Fibroblast of the conjunctiva (primary cell): ENCODE measurements around the gene PCDH9.
A peak's percentile ranks its signal among the peaks of the same experiment; 100 is the strongest.

Experiments
- DNase-seq: peaks from one replicate; pipeline ENCODE4 v3.0.0-alpha.2; 2010; ENCODE audit warnings: low read depth

Gene PCDH9

DNA sequence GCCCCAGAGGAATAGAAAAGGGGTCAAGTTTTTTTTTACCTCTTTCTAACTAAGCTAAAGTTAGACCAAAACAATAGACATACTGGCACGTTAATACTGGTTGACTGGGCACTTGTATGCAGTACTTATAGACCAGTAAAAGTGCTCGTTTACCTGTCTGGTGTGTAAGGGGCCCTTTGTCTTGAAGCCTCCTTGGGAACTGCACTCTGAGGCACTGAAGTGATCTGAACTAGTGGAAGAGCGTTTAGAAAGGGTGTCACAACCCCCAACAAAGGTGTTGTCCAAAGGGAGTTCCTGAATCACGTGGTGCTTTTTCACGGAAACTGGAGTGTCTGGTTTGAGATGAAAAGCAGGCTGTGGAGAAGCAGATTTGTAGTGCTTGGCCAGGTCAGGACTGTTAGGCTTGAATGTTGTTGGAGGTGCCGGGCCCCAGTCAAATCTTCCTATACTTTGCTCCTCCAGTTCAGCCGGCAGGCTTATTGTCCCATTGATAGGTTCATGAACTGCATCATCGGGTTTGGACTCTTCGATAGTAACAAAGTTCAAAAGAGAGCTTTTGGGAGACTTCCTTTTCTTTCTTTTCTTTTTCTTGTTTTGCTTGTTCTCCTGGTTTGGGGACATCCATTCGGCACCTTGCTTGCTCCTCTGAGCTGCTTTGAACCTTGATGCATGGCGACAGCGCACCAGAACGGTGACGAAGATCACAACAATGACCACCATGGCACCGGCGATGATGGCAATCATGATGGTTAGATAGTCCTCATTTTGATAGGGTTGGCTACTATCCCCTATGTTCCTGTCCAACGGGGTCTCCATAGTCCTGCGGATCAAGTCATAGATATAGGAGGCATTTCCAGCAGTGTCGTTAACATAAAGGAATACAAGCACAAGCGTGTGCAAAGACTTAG lies 4.6 kb downstream of the PCDH9 start:
- DNase-seq: no peak

- peak; percentile 83 for DNase-seq
Measured at GRCh38 chr13:67224148-67224846, 5.8 kb downstream of the PCDH9 start.

- no peak for DNase-seq
Measured at GRCh38 chr13:67223742-67224141, 6.4 kb downstream of the PCDH9 start.

DNA sequence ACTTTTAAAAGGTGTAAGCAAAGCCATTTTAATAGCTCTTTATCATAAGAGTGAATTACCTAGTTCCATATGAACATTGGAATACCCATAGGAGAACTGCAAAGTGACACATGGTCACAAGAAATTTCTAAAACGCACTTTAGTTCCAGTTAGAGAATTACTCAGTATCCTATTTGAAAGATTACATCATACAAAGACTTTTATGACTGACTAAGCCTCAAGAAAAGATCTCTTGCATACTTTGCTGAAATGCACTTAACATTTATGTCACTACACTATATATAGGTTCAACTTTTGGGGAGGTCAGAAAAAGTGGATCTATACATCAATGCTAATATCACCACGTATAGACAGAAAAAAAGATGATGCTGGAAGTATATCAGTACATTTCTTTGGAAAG lies 7.1 kb downstream of the PCDH9 start:
- DNase-seq: peak; percentile 20

DNA sequence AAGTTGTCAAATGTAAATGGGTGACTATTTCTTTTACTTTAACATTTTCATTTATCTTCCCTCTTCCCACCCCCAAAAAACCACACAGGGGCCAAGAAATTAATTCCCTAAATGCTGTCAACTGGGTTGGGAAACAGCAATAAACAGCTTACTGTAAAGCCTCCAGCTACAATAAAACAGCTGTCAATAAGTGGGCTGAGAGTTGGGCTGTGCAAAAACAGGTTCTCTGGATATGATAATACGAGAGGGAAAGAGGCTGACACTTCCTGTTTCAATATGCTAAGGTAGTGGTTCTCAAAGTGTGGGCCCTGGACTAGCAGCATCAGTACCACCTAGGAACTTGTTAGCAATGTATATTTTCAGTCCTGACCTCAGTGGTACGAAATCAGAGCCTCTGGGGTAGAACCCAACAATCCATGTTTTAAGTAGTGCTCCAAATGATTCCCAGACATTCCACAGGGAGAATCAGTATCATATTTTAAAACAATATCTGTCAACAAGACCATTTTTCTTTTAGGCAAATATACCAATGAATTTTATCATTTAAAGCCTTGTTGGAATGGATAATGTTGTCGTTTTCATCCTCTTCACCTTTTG lies 8.4 kb downstream of the PCDH9 start:
- DNase-seq: no peak

DNA sequence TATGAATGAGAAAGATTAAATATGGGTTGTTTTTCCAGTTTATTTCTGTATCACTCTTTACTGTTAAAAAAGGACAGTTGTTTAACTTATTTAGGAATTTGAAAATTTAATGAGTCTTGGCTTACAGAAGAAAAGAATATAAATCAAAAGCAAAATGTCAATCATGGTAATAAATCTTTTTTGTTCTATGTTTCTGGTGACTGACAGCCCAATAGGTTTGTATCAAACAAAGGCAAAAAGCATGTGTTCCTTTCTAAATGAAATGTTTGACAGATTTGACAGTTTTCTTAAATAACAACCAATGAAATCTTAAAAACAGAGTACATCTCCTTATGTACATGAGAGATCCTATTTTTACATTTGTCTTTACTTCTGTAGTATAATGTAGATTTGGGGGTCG lies 11.0 kb downstream of the PCDH9 start:
- no peak for DNase-seq

GRCh38 chr13:67217880-67218279 lies 12.3 kb downstream of the PCDH9 start:
- DNase-seq: no peak

- DNase-seq: no peak
Measured at GRCh38 chr13:67216864-67217263, 13.3 kb downstream of the PCDH9 start.

- DNase-seq: no peak
Measured at GRCh38 chr13:67210208-67210607, 19.9 kb downstream of the PCDH9 start.

DNA sequence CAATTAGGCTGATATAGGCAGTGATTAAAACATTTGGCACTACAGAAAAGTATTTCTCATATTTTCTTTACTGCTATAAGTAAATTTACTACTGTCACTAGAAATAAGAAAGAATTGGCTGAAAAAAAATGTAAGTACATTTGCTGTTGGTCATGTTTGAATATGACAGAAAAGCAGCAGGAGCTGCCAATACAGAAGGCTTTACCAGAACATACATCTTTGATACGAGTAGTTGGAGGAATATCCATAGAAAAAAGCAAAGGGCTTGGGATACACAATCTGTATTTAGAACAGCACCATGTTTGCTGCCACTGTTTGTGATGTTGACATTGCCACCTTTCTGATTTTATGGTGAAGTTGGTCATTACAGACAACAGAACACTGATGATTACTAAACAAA lies 21.6 kb downstream of the PCDH9 start:
- DNase-seq: no peak

DNA sequence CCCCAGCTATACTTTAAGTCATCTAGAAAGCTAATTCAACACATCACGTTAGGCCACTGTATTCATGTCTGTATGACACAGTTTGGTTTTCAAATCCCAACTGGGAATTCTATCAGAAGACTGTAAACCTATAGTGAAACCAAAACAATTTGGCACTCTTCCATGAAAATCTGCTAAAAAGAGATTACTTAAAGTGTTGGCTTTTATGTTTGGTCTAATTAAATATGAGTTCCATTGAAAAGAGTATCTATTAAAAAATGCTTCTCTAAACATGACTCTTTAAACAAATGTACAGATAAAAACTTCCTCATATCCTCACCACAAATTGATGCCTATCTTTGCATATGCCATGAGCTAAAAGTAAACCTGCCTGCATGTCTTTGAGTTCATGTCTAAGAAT lies 25.4 kb downstream of the PCDH9 start:
- DNase-seq: no peak

DNA sequence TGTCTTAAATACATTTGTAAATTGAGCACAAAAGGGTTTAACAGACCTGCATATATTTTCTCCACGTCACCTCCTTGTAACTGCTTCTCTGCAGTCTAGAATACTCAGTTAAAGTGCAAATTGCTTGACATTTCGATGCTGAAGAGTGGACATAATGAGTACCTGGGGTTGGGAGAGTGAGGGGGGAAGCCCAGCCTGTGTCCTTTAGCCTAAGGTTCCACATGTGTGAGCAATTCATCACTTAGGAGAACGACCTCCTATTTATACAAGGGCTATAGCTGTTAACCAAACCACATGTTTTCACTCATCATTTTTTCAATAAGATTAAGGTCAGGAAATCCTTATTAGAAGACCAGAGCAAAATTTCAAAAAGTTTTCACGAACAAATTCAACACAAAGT lies 29.5 kb downstream of the PCDH9 start:
- no peak for DNase-seq

DNA sequence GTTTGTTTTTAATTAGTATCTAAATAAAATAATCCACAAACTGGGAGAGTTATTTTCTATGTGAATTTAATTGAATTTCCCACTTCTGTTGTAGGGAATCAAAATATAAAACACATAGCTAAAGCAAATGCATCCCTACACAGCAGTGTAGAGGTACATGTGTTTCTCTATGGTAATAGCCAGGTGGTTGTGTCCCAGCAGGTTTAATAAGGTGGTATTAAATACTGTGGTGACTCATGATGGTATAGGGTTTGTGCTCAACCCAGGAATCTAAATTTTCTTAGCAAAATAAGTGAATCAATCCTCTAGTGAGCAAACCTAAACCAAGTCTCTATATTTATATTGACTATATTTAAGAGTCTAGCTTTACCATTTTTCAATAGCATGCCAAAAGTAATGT lies 30.0 kb downstream of the PCDH9 start:
- no peak for DNase-seq

DNA sequence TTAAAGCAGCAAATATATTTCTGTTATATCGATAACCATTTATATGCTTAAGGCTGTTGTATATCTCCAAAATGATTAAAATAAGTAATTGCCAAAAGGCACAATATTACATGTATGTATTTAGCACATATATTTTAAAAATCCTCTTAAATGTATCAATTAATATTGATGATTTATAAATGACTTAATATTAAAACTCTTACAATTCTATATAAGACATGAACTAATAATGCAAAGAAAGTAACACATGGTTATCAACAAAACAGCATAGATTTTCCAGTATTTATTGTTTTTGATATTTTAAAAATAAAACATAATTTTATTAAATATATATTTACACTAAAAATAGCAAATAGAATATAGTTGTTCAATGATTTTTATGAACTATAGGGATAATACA lies 32.4 kb downstream of the PCDH9 start:
- no peak for DNase-seq

- DNase-seq: no peak
Measured at GRCh38 chr13:67193979-67194378, 36.2 kb downstream of the PCDH9 start.

DNA sequence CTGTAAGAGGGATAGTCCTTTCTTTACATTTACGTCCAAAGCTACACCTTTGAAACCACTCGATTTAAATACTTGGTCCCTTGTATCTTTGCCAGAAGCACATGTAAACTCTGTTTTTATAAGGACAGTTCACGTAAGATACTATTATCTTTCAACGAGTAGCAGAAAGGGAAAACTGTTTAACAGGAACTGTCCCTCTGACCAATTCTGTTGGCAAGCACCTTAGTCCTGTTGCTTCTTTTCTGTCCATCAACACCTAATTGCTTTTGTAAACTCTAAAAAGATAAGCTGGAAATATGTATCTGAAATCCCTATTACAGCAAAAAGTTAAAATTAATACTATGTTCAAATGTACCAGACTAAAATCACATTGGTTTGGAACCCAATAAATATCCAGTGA lies 37.4 kb downstream of the PCDH9 start:
- no peak for DNase-seq

- DNase-seq: no peak
Measured at GRCh38 chr13:67186995-67187569, 43.1 kb downstream of the PCDH9 start.

DNA sequence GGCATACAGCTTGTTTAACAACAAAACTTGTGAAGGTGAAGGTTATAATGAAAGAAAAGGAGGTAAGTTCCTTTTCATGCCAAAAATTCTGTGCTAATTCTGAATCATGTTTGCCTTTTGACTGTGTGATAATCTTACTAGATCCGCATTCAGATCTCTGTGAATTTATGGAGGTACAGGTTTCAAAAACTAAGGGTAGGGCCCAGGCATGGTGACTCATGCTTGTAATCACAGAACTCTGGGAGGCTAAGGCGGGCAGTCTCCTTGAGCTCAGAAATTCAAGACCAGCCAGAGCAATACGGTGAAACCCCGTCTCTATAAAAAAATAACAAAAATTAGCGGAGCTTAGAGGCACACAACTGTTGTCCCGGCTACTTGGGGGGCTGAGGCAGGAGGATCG lies 45.9 kb downstream of the PCDH9 start:
- no peak for DNase-seq

- no peak for DNase-seq
Measured at GRCh38 chr13:67183151-67183550, 47.0 kb downstream of the PCDH9 start.

DNA sequence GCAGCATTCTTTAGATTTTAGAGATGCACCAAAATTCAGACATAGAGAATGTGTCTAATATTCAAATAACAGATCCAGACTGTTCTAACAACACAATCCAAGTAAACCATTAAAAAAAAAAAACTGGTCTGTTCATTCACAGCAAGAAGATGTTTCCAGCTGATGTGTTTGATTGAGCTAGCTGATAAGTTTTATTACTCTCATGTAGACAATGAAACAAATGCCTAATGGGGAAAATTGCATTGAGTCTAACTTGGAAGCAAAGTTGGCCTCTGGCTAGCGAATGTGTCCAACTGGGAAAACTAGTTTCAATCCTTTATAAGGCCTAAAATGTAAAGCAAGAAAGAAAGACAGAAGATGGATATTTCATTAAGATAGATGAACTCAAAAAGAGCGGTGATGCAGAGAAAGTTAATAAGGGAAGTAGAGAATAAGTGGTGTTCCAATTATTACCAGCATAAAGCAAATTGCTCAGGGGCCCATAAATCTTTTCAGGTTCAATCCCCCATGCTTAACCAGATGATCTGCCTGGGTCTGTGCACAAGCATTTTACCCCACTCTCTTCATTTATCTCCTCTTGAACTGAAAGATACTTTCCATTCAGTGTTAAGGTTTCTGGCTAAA lies 54.2 kb downstream of the PCDH9 start:
- no peak for DNase-seq

- DNase-seq: no peak
Measured at GRCh38 chr13:67168384-67168783, 61.8 kb downstream of the PCDH9 start.

DNA sequence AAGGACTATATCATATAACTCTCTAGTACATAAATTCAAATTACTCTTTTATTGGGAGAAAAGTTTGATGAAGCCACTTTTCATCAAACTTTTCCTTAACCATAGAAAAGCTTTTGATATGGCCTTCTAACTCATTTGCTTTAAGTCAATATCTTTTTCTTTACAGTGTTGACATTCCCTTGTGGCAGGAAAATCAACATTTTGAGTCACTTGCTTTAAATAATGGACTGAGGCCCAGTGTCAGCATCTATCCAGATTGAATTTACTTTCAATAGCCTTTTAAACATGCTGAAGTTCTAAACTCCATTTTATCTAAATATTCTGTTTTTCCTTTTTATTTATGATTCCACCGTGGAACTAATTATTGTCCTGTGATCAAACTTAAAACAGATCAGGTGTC lies 62.7 kb downstream of the PCDH9 start:
- no peak for DNase-seq
